Measurements from ENCODE around the gene FADS2.

GRCh38 chr11:61891331-61892084 is 63.4 kb downstream of the FADS2 start, which contains the start of gene FADS3:
- TF ChIP-seq CTCF (conservative IDR thresholded peaks at IDR 0.05; ENCODE audit: low read length) (peak; percentile 42; the same call in 1 of the 2 replicates), EZH2phosphoT487 (IDR thresholded peaks at IDR 0.05; ENCODE audit: borderline replicate concordance, low read depth, low read length) (no peak)

All from OCI-LY7 (cell line).